IMR-90 (cell line): ENCODE results near the gene MT1X. TPM values are rescaled to one million over a fixed set of nuclear protein-coding genes. Genes with fewer than 3 reads are reported as not detected.
A peak's percentile ranks its signal among the peaks of the same experiment; 100 is the strongest.

Experiments used
- ATAC-seq: fragments of 200-7000 bp; cut with Tn5 transposase; 2 replicates; pipeline ENCODE4 v1.9.1; 2020; ENCODE audit warnings: low read depth, mild to moderate bottlenecking, moderate library complexity
- BruUV-seq: library from RNA; stranded (reverse); fragments of 400-500 nt; replicated peaks from 2 replicates; lab custom pipeline; 2021; lab: Mats Ljungman, UMichigan
- CTCF ChIA-PET: fragments of 300-600 bp; formaldehyde crosslinking; extraction: SDS; loops from one replicate; lab custom pipeline; 2021; ENCODE audit warnings: antibody characterized with exemption; lab: Yijun Ruan, JAX
- POLR2A ChIA-PET: fragments of 300-600 bp; sonication (Branson Sonifier 250); formaldehyde crosslinking; loops from one replicate; lab custom pipeline; 2022; ENCODE audit warnings: antibody characterized with exemption; ENCODE audit not compliant: unreplicated experiment; lab: Charles Lee
- DNase-seq: peaks from one replicate; pipeline ENCODE4 v3.0.0; 2013
- H2AFZ ChIP-seq: replicated peaks from 2 replicates; pipeline ENCODE3; 2013; ENCODE audit warnings: low read length, mild to moderate bottlenecking; ENCODE audit not compliant: poor library complexity
- H2AK5ac ChIP-seq: 2 replicates; pipeline ENCODE4 v1.6.1; 2013; ENCODE audit warnings: low read depth, low read length, inconsistent platforms
- H2AK9ac ChIP-seq: replicated peaks from 2 replicates; pipeline ENCODE3; 2013; ENCODE audit warnings: mild to moderate bottlenecking, low read depth, low read length, moderate library complexity; ENCODE audit not compliant: poor library complexity
- H2BK120ac ChIP-seq: 2 replicates; pipeline ENCODE4 v1.6.1; 2013; ENCODE audit warnings: low read depth, low read length, inconsistent platforms
- H2BK15ac ChIP-seq: 3 replicates; pipeline ENCODE4 v1.6.1; 2013; ENCODE audit warnings: low read depth, low read length, inconsistent platforms
- H2BK20ac ChIP-seq: 2 replicates; pipeline ENCODE4 v1.6.1; 2013; ENCODE audit warnings: low read depth, mild to moderate bottlenecking, inconsistent platforms, low read length, moderate library complexity
- H2BK5ac ChIP-seq: 2 replicates; pipeline ENCODE4 v1.6.1; 2013; ENCODE audit warnings: mild to moderate bottlenecking, low read depth, low read length, inconsistent platforms; ENCODE audit not compliant: poor library complexity, severe bottlenecking
- H3K14ac ChIP-seq: replicated peaks from 2 replicates; pipeline ENCODE4 v1.6.1; 2013; ENCODE audit warnings: low read depth, low read length, inconsistent platforms
- H3K18ac ChIP-seq: 2 replicates; pipeline ENCODE4 v1.6.1; 2013; ENCODE audit warnings: low read depth, low read length, control low read depth
- H3K23ac ChIP-seq: 2 replicates; pipeline ENCODE4 v1.6.1; 2013; ENCODE audit warnings: low read depth, low read length, inconsistent platforms
- H3K27ac ChIP-seq: 2 replicates; pipeline ENCODE4 v1.5.1; 2013; ENCODE audit warnings: mild to moderate bottlenecking, control low read depth, low read length; ENCODE audit not compliant: insufficient read depth
- H3K27me3 ChIP-seq: 2 replicates; pipeline ENCODE4 v1.6.1; 2013; ENCODE audit warnings: low read length; ENCODE audit not compliant: control insufficient read depth, insufficient read depth
- H3K36me3 ChIP-seq: 2 replicates; pipeline ENCODE4 v1.6.1; 2013; ENCODE audit warnings: low read length, mixed read lengths; ENCODE audit not compliant: control insufficient read depth, insufficient read depth
- H3K4ac ChIP-seq: 2 replicates; pipeline ENCODE4 v1.6.1; 2013; ENCODE audit warnings: low read depth, low read length, inconsistent platforms
- H3K4me1 ChIP-seq: 2 replicates; pipeline ENCODE4 v1.6.1; 2013; ENCODE audit warnings: low read length, mixed read lengths; ENCODE audit not compliant: control insufficient read depth, insufficient read depth
- H3K4me2 ChIP-seq: 2 replicates; pipeline ENCODE4 v1.6.1; 2013; ENCODE audit warnings: low read depth, mild to moderate bottlenecking, control low read depth, low read length, moderate library complexity
- H3K4me3 ChIP-seq: 2 replicates; pipeline ENCODE4 v1.5.1; 2013; ENCODE audit warnings: low read depth, mild to moderate bottlenecking, control low read depth, low read length, moderate library complexity; ENCODE audit not compliant: insufficient read depth
- H3K56ac ChIP-seq: 2 replicates; pipeline ENCODE4 v1.6.1; 2013; ENCODE audit warnings: low read length, inconsistent platforms; ENCODE audit not compliant: insufficient read depth; ENCODE audit errors: extremely low read depth
- H3K79me1 ChIP-seq, 2 experiments: 2 replicates each; pipeline ENCODE4 v1.6.1; 2013; ENCODE audit warnings: low read length in 2 of 2, inconsistent platforms in 1 of 2, low read depth in 1 of 2
- H3K9ac ChIP-seq: 2 replicates; pipeline ENCODE4 v1.6.1; 2013; ENCODE audit warnings: low read depth, low read length, control low read depth
- H3K9me1 ChIP-seq: 2 replicates; pipeline ENCODE4 v1.6.1; 2013; ENCODE audit warnings: low read length, inconsistent platforms; ENCODE audit not compliant: insufficient read depth
- H3K9me3 ChIP-seq: 2 replicates; pipeline ENCODE4 v1.6.1; 2013; ENCODE audit warnings: low read length; ENCODE audit not compliant: control insufficient read depth, insufficient read depth
- H4K20me1 ChIP-seq: 2 replicates; pipeline ENCODE4 v1.6.1; 2013; ENCODE audit warnings: low read length, inconsistent platforms; ENCODE audit not compliant: insufficient read depth
- H4K5ac ChIP-seq: 2 replicates; pipeline ENCODE4 v1.6.1; 2013; ENCODE audit warnings: mild to moderate bottlenecking, low read depth, low read length, control low read depth
- H4K8ac ChIP-seq, 2 experiments: 2 replicates each; pipeline ENCODE4 v1.6.1; 2013; ENCODE audit warnings: low read depth in 2 of 2, low read length in 2 of 2, control low read depth in 1 of 2, inconsistent platforms in 1 of 2
- H4K91ac ChIP-seq: 2 replicates; pipeline ENCODE4 v1.6.1; 2013; ENCODE audit warnings: low read depth, low read length, inconsistent platforms; ENCODE audit not compliant: insufficient read depth
- BHLHE40 ChIP-seq: fragments of 150-350 bp; IDR thresholded peaks from 2 replicates; pipeline ENCODE4 v1.6.1; 2016; ENCODE audit warnings: mild to moderate bottlenecking, low read depth, low read length
- CHD1 ChIP-seq: IDR thresholded peaks from 2 replicates; pipeline ENCODE4 v1.6.1; 2012; ENCODE audit warnings: low read depth, low read length, improper control_type of control experiment
- MAFK ChIP-seq: IDR thresholded peaks from 2 replicates; pipeline ENCODE4 v1.6.1; 2012; ENCODE audit warnings: low read depth, low read length, improper control_type of control experiment
- MXI1 ChIP-seq: IDR thresholded peaks from 2 replicates; pipeline ENCODE4 v1.6.1; 2012; ENCODE audit warnings: low read depth, mild to moderate bottlenecking, low read length, moderate library complexity, borderline replicate concordance
- POLR2A ChIP-seq: IDR thresholded peaks from 2 replicates; pipeline ENCODE4 v1.6.1; 2012; ENCODE audit warnings: mild to moderate bottlenecking, low read depth, low read length
- RAD21 ChIP-seq: IDR thresholded peaks from 2 replicates; pipeline ENCODE4 v1.6.1; 2012; ENCODE audit warnings: low read length, improper control_type of control experiment
- WGBS, 2 experiments: methylation state at CpG; one replicate each; pipeline versions ENCODE4 v1.1.5 to v1.1.7; 2013; ENCODE audit warnings: missing lambda C conversion rate in 2 of 2; ENCODE audit not compliant: insufficient read length in 1 of 2; ENCODE audit errors: extremely low coverage in 2 of 2; 5-methylcytosine and 5-hydroxymethylcytosine counted together
- dilution Hi-C: fragments of 300-500 bp; cut with HindIII; formaldehyde crosslinking; loops from one replicate; pipeline ENCODE4 v1.14.3; 2018; ENCODE audit warnings: low sequenced_read_pairs; ENCODE audit not compliant: unreplicated experiment
- in situ Hi-C: fragments of 300-500 bp; cut with MboI; formaldehyde crosslinking; loops from 3 replicates; pipeline ENCODE4 v1.14.3; 2019; ENCODE audit warnings: low sequenced_read_pairs, inconsistent platforms, mixed read lengths
- intact Hi-C: fragments of 100-400 bp; cut with micrococcal nuclease; formaldehyde crosslinking; loops from 2 replicates; pipeline ENCODE4 v1.10.0; 2022
- polyA plus RNA-seq, 3 experiments: library from polyadenylated mRNA; depleted of rRNA; stranded (reverse); fragments of >200 nt; gene quantifications; 2 replicates each; pipeline ENCODE4 v1.2.3, GENCODE V29; 2012; ENCODE audit warnings: low replicate concordance in 1 of 3
- total RNA-seq: library from RNA; depleted of rRNA; stranded (reverse); fragments of >200 nt; gene quantifications from 2 replicates; pipeline ENCODE4 v1.2.3, GENCODE V29; 2012
- TF ChIP-seq, protein P1 (sequence below): fragments of 150-350 bp; IDR thresholded peaks from 2 replicates; pipeline ENCODE4 v1.6.1; 2016; ENCODE audit warnings: low read depth, mild to moderate bottlenecking, low read length, moderate library complexity, borderline replicate concordance
- TF ChIP-seq, protein P2 (sequence below): conservative IDR thresholded peaks from 2 replicates; pipeline ENCODE4 v1.5.1; 2012; ENCODE audit warnings: mild to moderate bottlenecking, low read depth, low read length, improper control_type of control experiment

MT1X gene
- total and polyA plus RNA-seq, 2 of the 4 experiments (the other 2 are of a cell fraction), result 5.6 to 170 TPM

DNA sequence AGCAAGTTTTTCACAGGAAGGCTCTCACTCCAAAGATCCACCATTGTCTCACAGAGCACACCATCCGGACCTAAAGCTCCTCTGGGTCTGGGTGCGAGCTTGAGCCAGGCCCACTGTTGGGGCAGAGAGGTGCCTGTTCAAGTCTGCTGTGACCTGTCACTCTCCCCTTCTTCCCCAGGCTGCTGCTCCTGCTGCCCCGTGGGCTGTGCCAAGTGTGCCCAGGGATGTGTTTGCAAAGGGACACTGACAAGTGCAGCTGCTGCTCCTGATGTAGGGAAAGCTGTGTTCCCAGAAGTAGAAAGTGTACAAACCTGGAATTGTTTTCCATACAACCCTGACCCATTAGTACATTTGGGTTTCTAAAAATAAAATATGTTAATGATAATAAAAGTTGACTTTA is 4.8 kb upstream of the MT1X start:
- ChIA-PET POLR2A (no interaction called here), CTCF (no interaction called here)
- Histone ChIP-seq H3K4me1 (peaks cover 6% of the 10 kb centered on the region), H3K27me3 (peaks cover 24% of the 10 kb centered on the region), H4K5ac (no peak overlapping the region), H2BK5ac (no peak overlapping the region), H3K4ac (no peak overlapping the region), H3K18ac (no peak overlapping the region), H4K20me1 (peaks cover 4% of the 10 kb centered on the region; the same call in 1 of the 2 replicates), H2AK5ac (no peak overlapping the region), H3K79me1 (peaks cover 0 to under 1% of the 10 kb centered on the region in 2 experiments; a peak in 1 of 4 replicates), H2AK9ac (peak overlapping the region; percentile 55), H3K56ac (no peak overlapping the region), H2BK15ac (no peak overlapping the region), H4K91ac (no peak overlapping the region), H2AFZ (no peak overlapping the region), H3K36me3 (no peaks in the 10 kb centered on the region), H2BK120ac (no peak overlapping the region), H3K9me3 (no peaks in the 10 kb centered on the region), H3K14ac (no peak overlapping the region), H3K4me2 (no peak overlapping the region), H3K9ac (no peak overlapping the region), H2BK20ac (no peak overlapping the region), H3K9me1 (peaks cover 5% of the 10 kb centered on the region), H3K27ac (no peak overlapping the region), H3K4me3 (no peak overlapping the region), H3K23ac (no peak overlapping the region), H4K8ac (no peak overlapping the region)
- TF ChIP-seq RAD21, result no peak
- TF ChIP-seq, protein P1, sequence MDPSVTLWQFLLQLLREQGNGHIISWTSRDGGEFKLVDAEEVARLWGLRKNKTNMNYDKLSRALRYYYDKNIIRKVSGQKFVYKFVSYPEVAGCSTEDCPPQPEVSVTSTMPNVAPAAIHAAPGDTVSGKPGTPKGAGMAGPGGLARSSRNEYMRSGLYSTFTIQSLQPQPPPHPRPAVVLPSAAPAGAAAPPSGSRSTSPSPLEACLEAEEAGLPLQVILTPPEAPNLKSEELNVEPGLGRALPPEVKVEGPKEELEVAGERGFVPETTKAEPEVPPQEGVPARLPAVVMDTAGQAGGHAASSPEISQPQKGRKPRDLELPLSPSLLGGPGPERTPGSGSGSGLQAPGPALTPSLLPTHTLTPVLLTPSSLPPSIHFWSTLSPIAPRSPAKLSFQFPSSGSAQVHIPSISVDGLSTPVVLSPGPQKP, result no peak
- TF ChIP-seq MXI1, result no peak
- TF ChIP-seq, protein P2, sequence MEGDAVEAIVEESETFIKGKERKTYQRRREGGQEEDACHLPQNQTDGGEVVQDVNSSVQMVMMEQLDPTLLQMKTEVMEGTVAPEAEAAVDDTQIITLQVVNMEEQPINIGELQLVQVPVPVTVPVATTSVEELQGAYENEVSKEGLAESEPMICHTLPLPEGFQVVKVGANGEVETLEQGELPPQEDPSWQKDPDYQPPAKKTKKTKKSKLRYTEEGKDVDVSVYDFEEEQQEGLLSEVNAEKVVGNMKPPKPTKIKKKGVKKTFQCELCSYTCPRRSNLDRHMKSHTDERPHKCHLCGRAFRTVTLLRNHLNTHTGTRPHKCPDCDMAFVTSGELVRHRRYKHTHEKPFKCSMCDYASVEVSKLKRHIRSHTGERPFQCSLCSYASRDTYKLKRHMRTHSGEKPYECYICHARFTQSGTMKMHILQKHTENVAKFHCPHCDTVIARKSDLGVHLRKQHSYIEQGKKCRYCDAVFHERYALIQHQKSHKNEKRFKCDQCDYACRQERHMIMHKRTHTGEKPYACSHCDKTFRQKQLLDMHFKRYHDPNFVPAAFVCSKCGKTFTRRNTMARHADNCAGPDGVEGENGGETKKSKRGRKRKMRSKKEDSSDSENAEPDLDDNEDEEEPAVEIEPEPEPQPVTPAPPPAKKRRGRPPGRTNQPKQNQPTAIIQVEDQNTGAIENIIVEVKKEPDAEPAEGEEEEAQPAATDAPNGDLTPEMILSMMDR, result no peak
- no peak for TF ChIP-seq BHLHE40
- no peak for TF ChIP-seq CHD1
- TF ChIP-seq MAFK, result no peak
- TF ChIP-seq POLR2A, result no peak
- DNase-seq (no peak), ATAC-seq (no peak)
- 100% methylated on average over 1 of the region's 3 CpGs; no CpG with 5 or more reads in 1 of the 2 experiments for WGBS, 2 experiments
- intact Hi-C loops (no loop called here), in situ Hi-C loops (no loop called here), dilution Hi-C loops (no loop called here)
- no TSS peak for BruUV-seq
